Esophagus muscularis mucosa (tissue), 4 donors: Measurements from ENCODE around the gene VIPAS39.

Experiments used
- EP300 ChIP-seq: sonication (generic); formaldehyde crosslinking; IDR thresholded peaks from one replicate; pipeline ENCODE4 v1.6.1; 2017; ENCODE audit warnings: antibody characterized with exemption
- POLR2A ChIP-seq: fragments of 450-650 bp; IDR thresholded peaks from one replicate; pipeline ENCODE4 v1.6.1; 2017; ENCODE audit warnings: antibody characterized with exemption, moderate library complexity, mild to moderate bottlenecking, low read depth
- POLR2AphosphoS5 ChIP-seq, 2 donors: sonication (generic); formaldehyde crosslinking; IDR thresholded peaks; one replicate each; pipeline ENCODE4 v1.6.1; 2017; ENCODE audit warnings: antibody characterized with exemption in 2 of 2
- TF ChIP-seq, protein P1 (sequence below), 3 experiments: fragments of 200-600 bp in 2 of 3; fragments of 450-650 bp in 1 of 3; sonication (generic) in 2 of 3; IDR thresholded peaks; one replicate each; pipeline ENCODE4 v1.5.1; 2017 to 2019; ENCODE audit warnings: antibody characterized with exemption in 3 of 3, mild to moderate bottlenecking in 2 of 3, moderate library complexity in 1 of 3

DNA sequence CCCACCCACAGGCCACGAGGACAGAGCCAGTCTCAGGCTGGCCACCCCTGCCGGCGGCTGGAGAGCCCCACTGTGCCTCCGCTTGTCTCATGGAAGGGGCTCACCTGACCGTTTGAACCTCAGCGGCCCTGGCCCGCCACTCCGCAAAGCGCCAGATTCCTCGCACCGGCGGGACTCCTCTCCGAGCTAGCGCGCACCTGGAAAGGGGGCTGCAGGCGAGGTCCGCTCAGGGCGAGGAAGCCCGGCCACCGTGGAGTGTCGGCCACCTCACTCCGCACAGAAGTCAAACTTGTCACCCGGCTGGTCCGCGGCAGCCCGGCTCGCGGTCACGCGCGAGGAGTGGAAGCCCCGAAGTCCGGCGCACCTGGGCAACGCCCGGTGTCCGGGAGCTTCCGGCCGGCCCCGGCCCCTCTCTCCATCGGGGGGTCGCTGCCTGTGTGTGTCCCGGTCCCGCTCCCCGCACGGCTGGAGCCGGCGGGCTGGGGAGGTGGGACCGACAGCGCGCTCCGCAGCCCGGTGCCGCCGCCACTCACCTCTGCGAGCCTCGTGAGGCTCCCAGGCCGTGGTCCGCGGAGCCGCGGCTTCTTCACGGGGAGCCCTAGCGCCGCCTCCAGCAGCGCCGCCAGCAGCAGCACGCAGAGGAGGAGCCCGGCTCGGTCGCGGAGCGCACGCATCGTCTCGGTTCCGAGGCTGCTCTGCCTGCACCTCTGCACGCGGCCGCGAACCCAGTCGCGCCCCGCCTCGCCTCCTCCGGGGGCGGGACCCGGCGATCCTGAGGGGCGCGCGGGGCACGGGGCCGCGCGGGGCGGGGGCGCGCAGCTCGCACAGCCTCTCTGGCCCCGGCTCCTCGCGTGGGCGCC is 40.9 kb upstream of the VIPAS39 start, which contains the start of gene ISM2:
- TF ChIP-seq, protein P1, sequence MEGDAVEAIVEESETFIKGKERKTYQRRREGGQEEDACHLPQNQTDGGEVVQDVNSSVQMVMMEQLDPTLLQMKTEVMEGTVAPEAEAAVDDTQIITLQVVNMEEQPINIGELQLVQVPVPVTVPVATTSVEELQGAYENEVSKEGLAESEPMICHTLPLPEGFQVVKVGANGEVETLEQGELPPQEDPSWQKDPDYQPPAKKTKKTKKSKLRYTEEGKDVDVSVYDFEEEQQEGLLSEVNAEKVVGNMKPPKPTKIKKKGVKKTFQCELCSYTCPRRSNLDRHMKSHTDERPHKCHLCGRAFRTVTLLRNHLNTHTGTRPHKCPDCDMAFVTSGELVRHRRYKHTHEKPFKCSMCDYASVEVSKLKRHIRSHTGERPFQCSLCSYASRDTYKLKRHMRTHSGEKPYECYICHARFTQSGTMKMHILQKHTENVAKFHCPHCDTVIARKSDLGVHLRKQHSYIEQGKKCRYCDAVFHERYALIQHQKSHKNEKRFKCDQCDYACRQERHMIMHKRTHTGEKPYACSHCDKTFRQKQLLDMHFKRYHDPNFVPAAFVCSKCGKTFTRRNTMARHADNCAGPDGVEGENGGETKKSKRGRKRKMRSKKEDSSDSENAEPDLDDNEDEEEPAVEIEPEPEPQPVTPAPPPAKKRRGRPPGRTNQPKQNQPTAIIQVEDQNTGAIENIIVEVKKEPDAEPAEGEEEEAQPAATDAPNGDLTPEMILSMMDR (IDR thresholded peaks at IDR 0.05) = no peak
- TF ChIP-seq EP300 = no peak
- TF ChIP-seq POLR2AphosphoS5 (IDR thresholded peaks at IDR 0.05) = no peak
- TF ChIP-seq POLR2A = no peak
